ENCODE results near the gene SMIM14.

- TF ChIP-seq CTCF (IDR thresholded peaks at IDR 0.05 in 4 of 5, conservative IDR thresholded peaks at IDR 0.05 in 1 of 5) (no peak), POLR2A (IDR thresholded peaks at IDR 0.05) (no peak)
Measured at GRCh38 chr4:39667706-39668105, 29.0 kb upstream of the SMIM14 start.

Data from gastrocnemius medialis (tissue), 4 donors.